Stomach (tissue), 4 donors: ENCODE measurements around the gene CEACAM1.

Experiments
- EP300 ChIP-seq: sonication (generic); formaldehyde crosslinking; IDR thresholded peaks from one replicate; pipeline ENCODE4 v1.6.1; 2017; ENCODE audit warnings: antibody characterized with exemption
- POLR2A ChIP-seq, 4 donors: fragments of 450-650 bp; IDR thresholded peaks; one replicate each; pipeline ENCODE4 v1.6.1; 2016; ENCODE audit warnings: antibody characterized with exemption in 4 of 4, control low read depth in 2 of 4, mild to moderate bottlenecking in 1 of 4, moderate library complexity in 1 of 4
- POLR2AphosphoS5 ChIP-seq, 3 donors: sonication (generic); formaldehyde crosslinking; IDR thresholded peaks; one replicate each; pipeline ENCODE4 v1.6.1; 2016; ENCODE audit warnings: antibody characterized with exemption in 3 of 3
- TF ChIP-seq, protein P1 (sequence below), 7 experiments: fragments of 450-650 bp in 4 of 7; fragments of 200-600 bp in 3 of 7; sonication (generic) in 3 of 7; IDR thresholded peaks; one replicate each; pipeline ENCODE4 v1.5.1; 2016 to 2019; ENCODE audit warnings: antibody characterized with exemption in 7 of 7, control low read depth in 2 of 7, mild to moderate bottlenecking in 1 of 7

DNA sequence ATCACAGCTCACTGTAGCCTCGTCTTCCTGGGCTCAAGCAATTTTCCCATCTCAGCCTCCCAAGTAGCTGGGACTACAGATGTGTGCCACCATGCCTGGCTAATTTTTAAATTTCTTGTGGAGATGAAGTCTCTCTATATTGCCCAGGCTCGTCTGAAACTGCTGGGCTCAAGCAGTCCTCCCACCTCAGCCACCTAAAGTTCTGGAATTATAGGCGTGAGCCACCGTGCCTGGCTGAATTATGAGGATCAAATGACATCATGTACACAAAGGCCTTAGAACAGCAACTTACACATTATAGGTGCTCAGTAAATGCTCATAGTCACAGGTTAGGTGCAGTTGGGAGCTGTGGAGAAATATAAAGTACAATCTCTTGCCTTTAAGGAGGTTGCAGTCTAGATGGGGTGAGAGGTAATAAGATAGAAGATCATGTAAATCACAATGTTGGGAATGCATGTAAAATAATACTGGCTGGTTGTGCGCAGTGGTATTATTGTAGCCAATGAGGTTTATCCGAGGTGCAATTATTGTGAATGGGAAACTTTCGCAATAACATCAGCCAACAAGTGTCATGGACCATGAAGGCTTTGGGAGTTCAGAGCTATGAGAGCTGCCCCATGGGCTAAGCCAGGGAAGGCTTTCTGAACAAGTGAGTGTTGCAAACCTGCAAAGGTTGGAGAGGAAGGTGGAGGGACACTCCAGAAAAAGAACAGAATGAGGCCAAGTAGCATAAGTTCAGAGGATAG lies 55.7 kb downstream of the CEACAM1 start:
- no peak for TF ChIP-seq POLR2A (IDR thresholded peaks at IDR 0.05)
- TF ChIP-seq, protein P1, sequence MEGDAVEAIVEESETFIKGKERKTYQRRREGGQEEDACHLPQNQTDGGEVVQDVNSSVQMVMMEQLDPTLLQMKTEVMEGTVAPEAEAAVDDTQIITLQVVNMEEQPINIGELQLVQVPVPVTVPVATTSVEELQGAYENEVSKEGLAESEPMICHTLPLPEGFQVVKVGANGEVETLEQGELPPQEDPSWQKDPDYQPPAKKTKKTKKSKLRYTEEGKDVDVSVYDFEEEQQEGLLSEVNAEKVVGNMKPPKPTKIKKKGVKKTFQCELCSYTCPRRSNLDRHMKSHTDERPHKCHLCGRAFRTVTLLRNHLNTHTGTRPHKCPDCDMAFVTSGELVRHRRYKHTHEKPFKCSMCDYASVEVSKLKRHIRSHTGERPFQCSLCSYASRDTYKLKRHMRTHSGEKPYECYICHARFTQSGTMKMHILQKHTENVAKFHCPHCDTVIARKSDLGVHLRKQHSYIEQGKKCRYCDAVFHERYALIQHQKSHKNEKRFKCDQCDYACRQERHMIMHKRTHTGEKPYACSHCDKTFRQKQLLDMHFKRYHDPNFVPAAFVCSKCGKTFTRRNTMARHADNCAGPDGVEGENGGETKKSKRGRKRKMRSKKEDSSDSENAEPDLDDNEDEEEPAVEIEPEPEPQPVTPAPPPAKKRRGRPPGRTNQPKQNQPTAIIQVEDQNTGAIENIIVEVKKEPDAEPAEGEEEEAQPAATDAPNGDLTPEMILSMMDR (IDR thresholded peaks at IDR 0.05), result no peak
- TF ChIP-seq EP300, result no peak
- TF ChIP-seq POLR2AphosphoS5 (IDR thresholded peaks at IDR 0.05), result no peak
